Pancreas (tissue), 10 donors: ENCODE data around the gene PNPLA3. TPM values are rescaled to one million over a fixed set of nuclear protein-coding genes. Genes with fewer than 3 reads are reported as not detected.

Experiments used
- ATAC-seq, 4 donors: fragments of 200-7000 bp; cut with Tn5 transposase; one replicate each; pipeline versions ENCODE4 v1.8.0 to v1.9.1; 2020; ENCODE audit warnings: mild to moderate bottlenecking in 4 of 4, moderate library complexity in 4 of 4
- DNase-seq, 6 donors: peaks; one replicate each; pipeline ENCODE4 v3.0.0-alpha.2; 2020
- FAIRE-seq: peaks from 2 replicates; lab custom pipeline; 2012; peaks lifted over from hg19 to GRCh38; lab: Jason Lieb, UNC
- H3K27ac ChIP-seq, 4 donors: fragments of 200-600 bp; sonication (generic); 1 replicate in 3 of 4; 2 replicates in 1 of 4; pipeline versions ENCODE4 v1.5.0 to v1.8.0; 2020
- H3K27me3 ChIP-seq, 4 donors: fragments of 200-600 bp; one replicate each; pipeline ENCODE4 v1.8.0; 2021
- H3K36me3 ChIP-seq, 3 donors: fragments of 200-600 bp; sonication (generic) in 1 of 3; one replicate each; pipeline versions ENCODE4 v1.5.0 to v1.8.0; 2020 to 2021
- H3K4me1 ChIP-seq, 3 donors: fragments of 200-600 bp; one replicate each; pipeline ENCODE4 v1.8.0; 2021
- H3K4me3 ChIP-seq, 4 donors: fragments of 200-600 bp; sonication (generic) in 2 of 4; one replicate each; pipeline versions ENCODE4 v1.5.0 to v1.8.0; 2020 to 2021
- H3K9me3 ChIP-seq, 4 donors: fragments of 200-600 bp; one replicate each; pipeline ENCODE4 v1.8.0; 2021
- CTCF ChIP-seq, 4 donors: fragments of 200-600 bp; sonication (generic) in 3 of 4; IDR thresholded peaks; one replicate each; pipeline versions ENCODE4 v1.5.0 to v1.8.0; 2021; ENCODE audit warnings: antibody characterized with exemption in 4 of 4
- WGBS, 2 donors: extraction: QIAGEN DNeasy Blood & Tissue Kit; methylation state at CpG; one replicate each; pipeline ENCODE4 v1.1.7; 2013; 5-methylcytosine and 5-hydroxymethylcytosine counted together
- intact Hi-C, 3 donors: fragments of 100-400 bp; cut with DNase I; formaldehyde crosslinking; loops; one replicate each; pipeline versions ENCODE4 v1.11.1 to v1.14.2; 2022
- polyA plus RNA-seq, 2 donors: library from polyadenylated mRNA; stranded (reverse); fragments of 200-250 nt; gene quantifications; one replicate each; pipeline ENCODE4 v1.2.3, GENCODE V29; 2013
- total RNA-seq, 6 donors: library from RNA; stranded (reverse); fragmentation: NEBNext Ultra II Directional in 4 of 6; extraction: Animal tissue kit (Norgen Biotek cat#: 25700) in 4 of 6; gene quantifications; one replicate each; pipeline versions ENCODE4 v1.2.1 to v1.2.4, GENCODE V29; 2021 to 2023
- donor health status: healthy with polysubstance abuse.
- donor health status: DM: no; HTN: no; CAD: no; lungs with moderate emphysema.
- donor health status: DM: no; HTN: no; CAD: no.
- donor health status: control.
- donor health status: control.
- donor health status: Bipolar disorder and iron deficiency.
- donor health status: DM: yes; HTN: yes; CAD: no.
- donor health status: DM: no; HTN: no; CAD: no.
- donor health status: DM: no; HTN: no; CAD: no.
- donor health status: DM: yes; HTN: yes; CAD: no.

PNPLA3 gene
- total and polyA plus RNA-seq, 8 donors: 0.07 to 0.70 (median 0.18) TPM; not detected in 2

DNA sequence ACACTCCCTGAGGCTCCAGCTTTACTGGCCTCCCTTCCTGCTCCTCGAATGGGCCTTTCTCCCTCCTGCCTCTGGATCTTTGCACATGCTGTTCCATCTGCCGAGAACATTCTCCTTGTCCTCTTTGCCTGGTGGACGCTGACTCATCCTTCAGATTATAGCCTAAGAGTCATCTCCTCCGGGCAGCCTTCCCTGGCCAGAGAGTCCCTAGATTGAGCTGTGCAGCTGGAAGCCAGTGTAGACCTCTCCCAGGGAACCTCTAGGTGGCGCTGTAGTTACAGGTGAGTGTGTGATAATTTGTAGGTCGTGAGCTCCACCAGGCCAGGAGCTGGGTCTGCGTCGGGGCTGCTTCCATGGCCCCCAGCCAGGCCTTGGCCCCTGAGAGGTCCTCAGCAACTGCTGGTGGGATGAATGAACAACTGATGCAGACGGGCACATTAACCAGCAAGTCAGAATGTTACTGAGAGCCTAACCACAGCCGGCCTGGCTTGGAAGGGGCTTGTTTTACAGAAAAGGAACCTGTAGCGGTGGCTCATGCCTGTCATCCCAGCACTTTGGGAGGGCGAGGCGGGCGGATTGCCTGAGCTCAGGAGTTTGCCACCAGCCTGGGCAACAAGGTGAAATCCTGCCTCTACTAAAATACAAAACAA, 40.5 kb upstream of the PNPLA3 start:
- intact Hi-C loops: no loop called here
- peak in 3 of 4 donors; percentile 47 to 71 (median 70) for ATAC-seq
- no peak overlapping the region for H3K4me3 ChIP-seq
- no peak for FAIRE-seq
- peaks cover 0 to 5% (median 0%) of the 10 kb centered on the region in 4 donors for H3K27me3 ChIP-seq
- H3K36me3 ChIP-seq: no peaks in the 10 kb centered on the region
- no peaks in the 10 kb centered on the region for H3K9me3 ChIP-seq
- H3K27ac ChIP-seq: no peak overlapping the region
- 37 to 45% methylated on average over 14 of the region's 14 CpGs for WGBS, 2 donors
- no peaks in the 10 kb centered on the region for H3K4me1 ChIP-seq
- DNase-seq: peak in 2 of 6 donors; percentile 36 to 50
- peak in 3 of 4 donors; percentile 20 to 25 (median 25) for TF ChIP-seq CTCF (IDR thresholded peaks at IDR 0.05)

DNA sequence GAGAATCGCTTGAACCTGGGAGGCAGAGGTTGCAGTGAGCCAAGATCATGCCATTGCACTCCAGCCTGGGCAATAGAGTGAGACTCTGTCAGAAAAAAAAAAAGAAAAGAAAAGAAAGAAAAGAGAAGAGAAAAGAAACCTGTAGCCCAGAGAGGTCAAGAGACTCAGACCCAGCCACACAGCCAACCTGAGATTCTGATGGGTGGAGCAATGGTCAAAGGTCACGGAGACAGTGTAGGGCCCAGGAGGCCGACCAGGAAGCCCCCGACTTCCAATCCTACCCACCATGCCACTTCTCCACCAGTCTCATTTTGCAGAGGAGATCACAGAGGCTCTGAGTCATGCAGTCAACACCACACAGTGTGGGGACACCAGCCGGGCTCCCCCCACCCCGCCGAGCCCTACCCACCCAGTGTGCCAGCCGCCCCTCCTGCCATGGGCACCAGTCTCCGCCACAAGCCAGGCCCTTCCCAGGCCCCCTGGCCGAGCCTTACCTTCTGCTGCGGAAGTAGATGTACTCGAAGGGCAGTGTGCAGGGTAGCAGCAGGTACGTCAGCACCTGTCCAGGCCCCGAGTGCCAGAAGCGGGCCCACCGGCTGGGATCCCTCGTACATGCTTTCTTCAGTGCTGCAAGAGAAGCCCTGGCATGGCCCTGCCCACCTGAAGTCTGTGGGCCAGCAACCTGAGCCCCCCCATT, 39.7 kb upstream of the PNPLA3 start:
- ATAC-seq (no peak), FAIRE-seq (no peak), DNase-seq (peak in 1 of 6 donors; percentile 46)
- H3K27ac ChIP-seq: no peak overlapping the region
- 69 to 79% methylated on average over 17 of the region's 17 CpGs for WGBS, 2 donors
- no peak for TF ChIP-seq CTCF (IDR thresholded peaks at IDR 0.05)
- no peaks in the 10 kb centered on the region for H3K4me1 ChIP-seq
- intact Hi-C loops: no loop called here
- H3K9me3 ChIP-seq: no peaks in the 10 kb centered on the region
- peaks cover 0 to 10% (median 0%) of the 10 kb centered on the region in 4 donors for H3K27me3 ChIP-seq
- no peaks in the 10 kb centered on the region for H3K36me3 ChIP-seq
- no peak overlapping the region for H3K4me3 ChIP-seq

DNA sequence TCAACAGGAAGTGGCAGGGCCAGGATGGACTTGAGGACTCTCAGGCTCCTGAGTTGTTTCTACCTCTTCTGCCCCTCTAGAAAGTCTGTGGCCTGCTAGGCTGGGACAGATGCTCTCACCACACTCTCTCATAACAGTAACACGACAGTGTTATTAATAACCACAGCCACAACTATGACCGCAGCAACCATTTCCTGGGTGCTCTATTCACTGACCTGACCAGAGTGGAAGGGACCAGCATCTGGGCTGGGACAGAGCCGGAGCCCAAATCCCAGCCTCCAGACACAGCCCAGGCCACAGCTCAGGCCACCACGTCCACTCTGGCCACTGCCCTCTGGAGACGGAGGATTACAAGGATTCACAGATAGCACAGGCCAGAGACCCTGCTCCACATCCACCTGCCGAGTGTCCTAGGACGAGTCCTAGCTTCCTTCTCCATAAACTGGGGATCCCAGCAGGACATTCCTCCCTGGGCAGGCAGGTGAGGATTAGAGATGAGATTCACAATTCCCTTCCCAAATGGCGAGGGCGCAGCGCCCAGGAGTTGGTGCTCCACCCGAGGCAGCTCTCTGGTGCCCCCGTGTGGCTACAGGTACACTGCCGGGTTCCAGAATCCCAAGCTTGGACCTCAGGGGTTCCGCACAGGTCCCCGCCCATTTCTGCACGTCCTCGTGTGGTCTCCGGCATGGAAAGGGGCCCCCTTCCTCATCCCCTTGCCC, 38.8 kb upstream of the PNPLA3 start:
- Histone ChIP-seq H3K4me1 (no peaks in the 10 kb centered on the region), H3K27ac (no peak overlapping the region), H3K4me3 (no peak overlapping the region), H3K36me3 (no peaks in the 10 kb centered on the region), H3K27me3 (peaks cover 0 to 10% (median 0%) of the 10 kb centered on the region in 4 donors), H3K9me3 (no peaks in the 10 kb centered on the region)
- FAIRE-seq: no peak
- peak in 4 of 6 donors; percentile 29 to 90 (median 56) for DNase-seq
- WGBS, 2 donors: 21 to 22% methylated on average over 18 of the region's 18 CpGs
- peak in 3 of 4 donors; percentile 66 to 75 (median 72) for ATAC-seq
- intact Hi-C loops: no loop called here
- peak; percentile 52 to 81 (median 61) for TF ChIP-seq CTCF (IDR thresholded peaks at IDR 0.05)

DNA sequence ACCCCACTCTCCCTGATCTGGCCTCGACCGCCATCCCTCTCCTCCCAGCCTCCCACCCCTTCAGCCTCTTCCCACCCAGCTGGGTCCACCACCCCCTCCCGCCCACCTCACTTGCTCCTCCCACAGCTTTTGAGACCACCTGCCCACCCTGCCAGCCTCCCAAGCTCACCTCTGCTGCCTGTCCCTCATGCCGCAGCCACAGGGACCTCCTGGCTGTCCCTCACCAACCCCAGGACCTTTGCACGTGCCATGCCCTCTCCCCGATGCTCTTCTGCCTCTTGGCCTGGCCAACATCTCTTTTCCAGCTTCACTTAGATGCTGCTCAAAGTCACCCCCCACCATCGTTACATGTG, 38.3 kb upstream of the PNPLA3 start:
- H3K4me1 ChIP-seq: no peaks in the 10 kb centered on the region

More for the DNA sequence above, 38.3 kb upstream of the PNPLA3 start:
- intact Hi-C loops: no loop called here
- FAIRE-seq: no peak
- H3K36me3 ChIP-seq: no peaks in the 10 kb centered on the region
- TF ChIP-seq CTCF (IDR thresholded peaks at IDR 0.05): no peak
- peaks cover 0 to 12% (median 0%) of the 10 kb centered on the region in 4 donors for H3K27me3 ChIP-seq
- no peak for ATAC-seq
- no peak overlapping the region for H3K4me3 ChIP-seq
- 54 to 65% methylated on average over 7 of the region's 7 CpGs for WGBS, 2 donors
- H3K27ac ChIP-seq: no peak overlapping the region
- DNase-seq: peak in 1 of 6 donors; percentile 14
- H3K9me3 ChIP-seq: no peaks in the 10 kb centered on the region
